KMS-11 (cell line): ENCODE results near the gene HOXA1.

Experiments used
- H2AFZ ChIP-seq: fragments of 200-600 bp; sonication (generic); 2 replicates; pipeline ENCODE4 v1.6.1; 2016; ENCODE audit warnings: antibody characterized with exemption, mixed run types, low read depth
- H3K27ac ChIP-seq: fragments of 200-600 bp; sonication (generic); 2 replicates; pipeline ENCODE4 v1.6.1; 2016; ENCODE audit warnings: mild to moderate bottlenecking, mixed run types
- H3K27me3 ChIP-seq: fragments of 200-600 bp; sonication (generic); 2 replicates; pipeline ENCODE4 v1.6.1; 2017; ENCODE audit warnings: mild to moderate bottlenecking, low read depth, mixed run types, moderate library complexity; ENCODE audit not compliant: insufficient read depth
- H3K36me3 ChIP-seq: fragments of 200-600 bp; sonication (generic); 2 replicates; pipeline ENCODE4 v1.6.1; 2017; ENCODE audit warnings: mild to moderate bottlenecking, mixed run types; ENCODE audit not compliant: insufficient read depth
- H3K4me1 ChIP-seq: fragments of 200-600 bp; sonication (generic); 2 replicates; pipeline ENCODE4 v1.6.1; 2016; ENCODE audit warnings: mild to moderate bottlenecking, low read depth, mixed run types; ENCODE audit not compliant: poor library complexity, severe bottlenecking
- H3K4me2 ChIP-seq: fragments of 200-600 bp; sonication (generic); 2 replicates; pipeline ENCODE4 v1.7.0; 2016; ENCODE audit warnings: mild to moderate bottlenecking, mixed run types
- H3K4me3 ChIP-seq: fragments of 200-600 bp; sonication (generic); IDR thresholded peaks from 2 replicates; pipeline ENCODE4 v1.6.1; 2017; ENCODE audit warnings: low read depth, low read length, mixed read lengths; ENCODE audit not compliant: insufficient read depth
- H3K79me2 ChIP-seq: fragments of 200-600 bp; sonication (generic); 2 replicates; pipeline ENCODE4 v1.6.1; 2016; ENCODE audit warnings: low read depth, mixed run types; ENCODE audit not compliant: insufficient read depth
- H3K9ac ChIP-seq: fragments of 200-600 bp; sonication (generic); 2 replicates; pipeline ENCODE4 v1.6.1; 2016; ENCODE audit warnings: mild to moderate bottlenecking, mixed run types
- H4K20me1 ChIP-seq: fragments of 200-600 bp; sonication (generic); 2 replicates; pipeline ENCODE4 v1.6.1; 2016; ENCODE audit warnings: mild to moderate bottlenecking, mixed run types; ENCODE audit not compliant: insufficient read depth
- TF ChIP-seq, protein P1 (sequence below): fragments of 200-600 bp; sonication (generic); conservative IDR thresholded peaks from 2 replicates; pipeline ENCODE4 v1.6.1; 2017; ENCODE audit warnings: low read depth, mild to moderate bottlenecking, antibody characterized with exemption, low read length, moderate library complexity, mixed read lengths

The HOXA1 gene

GRCh38 chr7:27091941-27092818, 3.6 kb downstream of the HOXA1 start:
- peaks cover 4% of the 10 kb centered on the region for H3K79me2 ChIP-seq
- H3K4me2 ChIP-seq = no peak overlapping the region
- H3K27ac ChIP-seq = no peak overlapping the region
- H4K20me1 ChIP-seq = no peaks in the 10 kb centered on the region
- H2AFZ ChIP-seq = no peak overlapping the region
- no peaks in the 10 kb centered on the region for H3K36me3 ChIP-seq
- no peak overlapping the region for H3K9ac ChIP-seq
- no peaks in the 10 kb centered on the region for H3K4me1 ChIP-seq
- no peaks in the 10 kb centered on the region for H3K27me3 ChIP-seq
- TF ChIP-seq, protein P1, sequence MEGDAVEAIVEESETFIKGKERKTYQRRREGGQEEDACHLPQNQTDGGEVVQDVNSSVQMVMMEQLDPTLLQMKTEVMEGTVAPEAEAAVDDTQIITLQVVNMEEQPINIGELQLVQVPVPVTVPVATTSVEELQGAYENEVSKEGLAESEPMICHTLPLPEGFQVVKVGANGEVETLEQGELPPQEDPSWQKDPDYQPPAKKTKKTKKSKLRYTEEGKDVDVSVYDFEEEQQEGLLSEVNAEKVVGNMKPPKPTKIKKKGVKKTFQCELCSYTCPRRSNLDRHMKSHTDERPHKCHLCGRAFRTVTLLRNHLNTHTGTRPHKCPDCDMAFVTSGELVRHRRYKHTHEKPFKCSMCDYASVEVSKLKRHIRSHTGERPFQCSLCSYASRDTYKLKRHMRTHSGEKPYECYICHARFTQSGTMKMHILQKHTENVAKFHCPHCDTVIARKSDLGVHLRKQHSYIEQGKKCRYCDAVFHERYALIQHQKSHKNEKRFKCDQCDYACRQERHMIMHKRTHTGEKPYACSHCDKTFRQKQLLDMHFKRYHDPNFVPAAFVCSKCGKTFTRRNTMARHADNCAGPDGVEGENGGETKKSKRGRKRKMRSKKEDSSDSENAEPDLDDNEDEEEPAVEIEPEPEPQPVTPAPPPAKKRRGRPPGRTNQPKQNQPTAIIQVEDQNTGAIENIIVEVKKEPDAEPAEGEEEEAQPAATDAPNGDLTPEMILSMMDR = no peak
- no peak overlapping the region for H3K4me3 ChIP-seq

DNA sequence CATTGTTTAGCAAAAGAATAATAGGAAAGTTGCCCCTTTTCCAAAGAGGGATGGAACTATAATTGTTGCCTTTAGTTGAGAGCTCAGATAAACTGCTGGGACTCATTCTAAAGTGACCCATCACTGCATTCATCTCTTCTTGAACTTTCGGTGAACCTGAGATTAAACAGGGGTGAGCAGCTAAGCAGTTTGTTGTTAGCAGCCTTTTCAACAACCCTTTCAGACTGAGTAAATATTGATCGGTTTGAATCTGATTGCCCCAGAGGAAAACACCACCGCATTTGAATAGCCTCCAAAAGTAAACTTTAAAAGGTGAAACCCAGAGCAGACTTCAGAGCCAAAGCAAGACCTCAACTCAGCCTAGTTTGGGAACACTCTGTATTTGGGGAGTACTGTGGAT, 4.7 kb downstream of the HOXA1 start:
- Histone ChIP-seq H3K4me2 (no peak overlapping the region), H3K79me2 (no peaks in the 10 kb centered on the region), H3K27ac (no peak overlapping the region), H3K9ac (no peak overlapping the region), H3K36me3 (no peaks in the 10 kb centered on the region), H2AFZ (no peak overlapping the region), H3K27me3 (no peaks in the 10 kb centered on the region), H3K4me3 (no peak overlapping the region), H4K20me1 (no peaks in the 10 kb centered on the region), H3K4me1 (no peaks in the 10 kb centered on the region)
- TF ChIP-seq, protein P1 = no peak

DNA sequence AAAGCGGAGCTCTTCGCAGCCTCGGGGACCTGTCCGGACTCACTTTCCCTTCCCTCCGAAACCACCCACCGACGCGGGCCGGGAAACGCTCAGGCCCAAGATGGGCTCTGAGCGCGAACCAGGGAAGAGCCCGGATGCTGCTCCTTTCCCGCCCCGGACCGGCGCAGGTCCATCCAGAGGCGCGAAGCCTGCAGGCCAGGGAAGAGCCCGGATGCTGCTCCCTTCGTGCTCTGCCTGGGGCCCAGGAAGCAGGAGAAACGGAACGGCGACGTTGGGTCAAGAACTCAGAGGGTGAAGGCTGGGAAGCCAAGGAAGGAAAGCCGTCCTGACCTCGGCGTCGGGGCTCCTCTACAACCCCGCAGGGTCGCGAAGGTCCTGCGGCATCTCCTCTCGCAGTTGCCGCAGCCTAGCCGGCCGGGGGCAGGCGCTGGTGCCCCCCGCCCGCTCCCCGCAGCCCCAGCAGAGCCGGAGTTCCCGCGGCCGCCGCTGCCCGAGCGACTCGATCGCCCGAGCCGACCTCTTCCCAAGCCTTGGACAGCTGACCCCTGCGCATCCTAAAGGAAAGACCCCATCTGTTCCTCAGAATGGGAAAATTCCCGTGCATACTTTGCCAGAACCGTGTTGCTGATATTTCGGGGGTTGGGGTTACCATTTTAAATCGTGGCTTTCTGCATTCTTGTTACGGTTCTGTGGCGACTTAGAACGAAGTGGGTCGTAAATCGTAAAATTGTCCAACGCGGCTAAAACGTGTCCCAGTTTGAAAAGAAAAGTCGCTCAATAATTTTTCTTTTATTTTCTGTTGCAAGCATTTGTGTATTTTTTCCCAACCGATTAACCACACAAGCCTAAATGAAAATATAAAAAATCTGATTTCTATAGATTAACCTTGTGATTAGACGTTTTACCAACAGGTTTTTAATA, 7.5 kb downstream of the HOXA1 start:
- no peak overlapping the region for H3K9ac ChIP-seq
- H3K79me2 ChIP-seq = no peaks in the 10 kb centered on the region
- no peak overlapping the region for H3K4me2 ChIP-seq
- no peak overlapping the region for H3K4me3 ChIP-seq
- no peaks in the 10 kb centered on the region for H4K20me1 ChIP-seq
- no peaks in the 10 kb centered on the region for H3K36me3 ChIP-seq
- H3K4me1 ChIP-seq = no peaks in the 10 kb centered on the region
- TF ChIP-seq, protein P1 = no peak
- no peak overlapping the region for H3K27ac ChIP-seq
- no peaks in the 10 kb centered on the region for H3K27me3 ChIP-seq
- H2AFZ ChIP-seq = no peak overlapping the region

DNA sequence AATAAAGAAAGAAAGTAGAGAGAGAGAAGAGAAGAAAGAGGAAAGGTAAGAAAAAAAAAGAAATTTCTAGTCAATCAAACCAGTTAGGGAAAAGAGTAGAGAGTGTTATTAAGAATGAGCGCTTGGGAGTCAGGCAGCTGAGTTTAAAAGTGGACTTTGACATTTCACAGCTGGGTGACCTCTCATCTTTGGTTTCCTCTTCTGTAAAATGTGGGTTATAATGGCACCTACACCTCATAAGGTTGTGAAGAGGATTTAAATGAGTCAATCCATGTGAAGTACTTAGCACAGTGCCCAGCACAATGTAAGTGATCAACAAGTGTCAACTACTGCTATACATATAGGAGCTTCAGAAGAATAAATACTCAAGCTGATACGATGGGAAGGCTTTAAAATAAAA, 12.2 kb downstream of the HOXA1 start:
- no peaks in the 10 kb centered on the region for H3K27me3 ChIP-seq
- H4K20me1 ChIP-seq = no peaks in the 10 kb centered on the region
- no peak overlapping the region for H2AFZ ChIP-seq
- no peak overlapping the region for H3K9ac ChIP-seq
- no peak overlapping the region for H3K4me2 ChIP-seq
- TF ChIP-seq, protein P1 = no peak
- H3K4me1 ChIP-seq = peaks cover 14% of the 10 kb centered on the region
- H3K27ac ChIP-seq = no peak overlapping the region
- H3K36me3 ChIP-seq = no peaks in the 10 kb centered on the region
- H3K79me2 ChIP-seq = no peaks in the 10 kb centered on the region
- H3K4me3 ChIP-seq = no peak overlapping the region
